ENCODE measurements around the gene EFHC1.

DNA sequence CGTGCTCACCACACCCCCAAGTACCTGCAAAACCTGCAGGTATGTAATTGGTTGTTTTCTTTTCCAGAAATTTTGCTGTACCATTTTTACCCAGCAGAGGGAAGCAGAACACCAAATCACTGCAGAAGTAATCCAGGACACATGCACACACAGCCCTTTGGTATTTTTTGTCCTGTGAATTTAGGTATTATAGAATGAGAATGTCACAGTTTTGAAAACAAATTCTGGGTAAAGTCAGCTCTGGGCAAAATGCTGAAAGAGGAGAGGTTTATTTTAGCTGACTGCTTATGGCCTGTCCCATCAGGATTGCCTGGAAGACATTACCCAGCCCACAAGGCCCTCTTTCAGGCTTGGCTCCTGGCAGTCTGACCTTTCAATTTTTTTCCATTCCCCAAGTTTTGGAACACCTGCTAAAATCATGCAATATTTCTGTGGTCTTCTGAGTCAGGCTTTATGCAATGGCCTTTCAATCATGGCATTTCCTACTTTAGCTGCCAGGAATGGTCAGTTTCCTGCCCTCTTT, 3.5 kb upstream of the EFHC1 start:
- TF ChIP-seq CTCF (IDR thresholded peaks at IDR 0.05; ENCODE audit: insufficient read depth, low read length, poor library complexity, severe bottlenecking) = peak; percentile 86
- TF ChIP-seq EZH2phosphoT487 (conservative IDR thresholded peaks at IDR 0.05; ENCODE audit: low read length) = no peak
